Measurements from ENCODE around the gene ALG9.
"Not testable (repeated sequence)": the region's sequence is repeated elsewhere in the genome, so short reads cannot be mapped to it uniquely, and the experiment has no call there.

The ALG9 gene

GRCh38 chr11:111908639-111909305 lies 37.4 kb upstream of the ALG9 start:
- TF ChIP-seq CTCF (conservative IDR thresholded peaks at IDR 0.05; ENCODE audit: low read depth, low read length) = no peak
- no peak overlapping the region for H3K4me3 ChIP-seq (ENCODE audit: low read length)
- DNase-seq (ENCODE audit: low read depth) = no peak

GRCh38 chr11:111906680-111907079 lies 35.3 kb upstream of the ALG9 start:
- no peak for DNase-seq (ENCODE audit: low read depth)
- H3K4me3 ChIP-seq (ENCODE audit: low read length) = no peak overlapping the region
- TF ChIP-seq CTCF (conservative IDR thresholded peaks at IDR 0.05; ENCODE audit: low read depth, low read length) = no peak

GRCh38 chr11:111905411-111905810 lies 34.0 kb upstream of the ALG9 start:
- no peak overlapping the region for H3K4me3 ChIP-seq (ENCODE audit: low read length)
- TF ChIP-seq CTCF (conservative IDR thresholded peaks at IDR 0.05; ENCODE audit: low read depth, low read length) = no peak
- DNase-seq (ENCODE audit: low read depth) = peak; percentile 93

- no peak overlapping the region for H3K4me3 ChIP-seq (ENCODE audit: low read length)
- no peak for TF ChIP-seq CTCF (conservative IDR thresholded peaks at IDR 0.05; ENCODE audit: low read depth, low read length)
- no peak for DNase-seq (ENCODE audit: low read depth)
Observed at GRCh38 chr11:111886844-111887243, 15.5 kb upstream of the ALG9 start.

GRCh38 chr11:111886032-111886431 lies 14.7 kb upstream of the ALG9 start:
- H3K4me3 ChIP-seq (ENCODE audit: low read length) = no peak overlapping the region
- DNase-seq (ENCODE audit: low read depth) = no peak
- TF ChIP-seq CTCF (conservative IDR thresholded peaks at IDR 0.05; ENCODE audit: low read depth, low read length) = no peak

- not testable (repeated sequence) for H3K4me3 ChIP-seq (ENCODE audit: low read length); DNase-seq (ENCODE audit: low read depth)
Observed at GRCh38 chr11:111885053-111885452, 13.7 kb upstream of the ALG9 start.

- no peak for DNase-seq (ENCODE audit: low read depth)
- no peak for TF ChIP-seq CTCF (conservative IDR thresholded peaks at IDR 0.05; ENCODE audit: low read depth, low read length)
- H3K4me3 ChIP-seq (ENCODE audit: low read length) = no peak overlapping the region
Observed at GRCh38 chr11:111882202-111882601, 10.8 kb upstream of the ALG9 start.

GRCh38 chr11:111879637-111879960 lies 8.2 kb upstream of the ALG9 start:
- no peak for TF ChIP-seq CTCF (conservative IDR thresholded peaks at IDR 0.05; ENCODE audit: low read depth, low read length)
- peak overlapping the region; percentile 86 for H3K4me3 ChIP-seq (ENCODE audit: low read length)

More at GRCh38 chr11:111879637-111879960, 8.2 kb upstream of the ALG9 start:
- no peak for DNase-seq (ENCODE audit: low read depth)

All from retinal pigment epithelial cell (primary cell).